GM21447 (cell line): ENCODE measurements around the gene ARSB.

Experiments
- ATAC-seq: cut with Tn5 transposase; IDR thresholded peaks from one replicate; pipeline ENCODE4 v1.9.1; 2021; ENCODE audit not compliant: unreplicated experiment

The ARSB gene

GRCh38 chr5:78985116-78985724 lies at the start of gene ARSB:
Gene ARSB (minus strand): TSS chr5:78985310. CDS start chr5:78985248, 62 bp downstream.
- ATAC-seq: peak; percentile 37

GRCh38 chr5:79032782-79033181 lies 47.7 kb upstream of the ARSB start:
- ATAC-seq: no peak

GRCh38 chr5:79032031-79032695 lies 47.1 kb upstream of the ARSB start:
- no peak for ATAC-seq

- no peak for ATAC-seq
Measured at GRCh38 chr5:79031485-79031867, 46.4 kb upstream of the ARSB start.

GRCh38 chr5:79030663-79031484 lies 45.8 kb upstream of the ARSB start:
- no peak for ATAC-seq

- ATAC-seq: no peak
Measured at GRCh38 chr5:79025054-79025472, 40.0 kb upstream of the ARSB start.

- ATAC-seq: no peak
Measured at GRCh38 chr5:79023947-79024346, 38.8 kb upstream of the ARSB start.

GRCh38 chr5:79023348-79023747 lies 38.2 kb upstream of the ARSB start:
- no peak for ATAC-seq

GRCh38 chr5:79022771-79023170 lies 37.7 kb upstream of the ARSB start:
- ATAC-seq: no peak

- no peak for ATAC-seq
Measured at GRCh38 chr5:79021753-79022152, 36.6 kb upstream of the ARSB start.

GRCh38 chr5:79020861-79021561 lies 35.9 kb upstream of the ARSB start:
- ATAC-seq: peak; percentile 53

- no peak for ATAC-seq
Measured at GRCh38 chr5:79014631-79015030, 29.5 kb upstream of the ARSB start.

- ATAC-seq: no peak
Measured at GRCh38 chr5:79011869-79012268, 26.8 kb upstream of the ARSB start.

GRCh38 chr5:79011219-79011836 lies 26.2 kb upstream of the ARSB start:
- no peak for ATAC-seq

GRCh38 chr5:79008362-79008761 lies 23.3 kb upstream of the ARSB start:
- ATAC-seq: no peak

- no peak for ATAC-seq
Measured at GRCh38 chr5:79007872-79008271, 22.8 kb upstream of the ARSB start.

- ATAC-seq: no peak
Measured at GRCh38 chr5:79005936-79006631, 21.0 kb upstream of the ARSB start.

- ATAC-seq: no peak
Measured at GRCh38 chr5:79005151-79005550, 20.0 kb upstream of the ARSB start.

- ATAC-seq: no peak
Measured at GRCh38 chr5:79002374-79002773, 17.3 kb upstream of the ARSB start.

- ATAC-seq: no peak
Measured at GRCh38 chr5:79001471-79001870, 16.4 kb upstream of the ARSB start.
